ENCODE data around the gene PLXNB1. TPM values are rescaled to one million over a fixed set of nuclear protein-coding genes. Genes with fewer than 3 reads are reported as not detected.

PLXNB1 gene
- total RNA-seq, 1 donor from 2014 or later: 195 TPM

DNA sequence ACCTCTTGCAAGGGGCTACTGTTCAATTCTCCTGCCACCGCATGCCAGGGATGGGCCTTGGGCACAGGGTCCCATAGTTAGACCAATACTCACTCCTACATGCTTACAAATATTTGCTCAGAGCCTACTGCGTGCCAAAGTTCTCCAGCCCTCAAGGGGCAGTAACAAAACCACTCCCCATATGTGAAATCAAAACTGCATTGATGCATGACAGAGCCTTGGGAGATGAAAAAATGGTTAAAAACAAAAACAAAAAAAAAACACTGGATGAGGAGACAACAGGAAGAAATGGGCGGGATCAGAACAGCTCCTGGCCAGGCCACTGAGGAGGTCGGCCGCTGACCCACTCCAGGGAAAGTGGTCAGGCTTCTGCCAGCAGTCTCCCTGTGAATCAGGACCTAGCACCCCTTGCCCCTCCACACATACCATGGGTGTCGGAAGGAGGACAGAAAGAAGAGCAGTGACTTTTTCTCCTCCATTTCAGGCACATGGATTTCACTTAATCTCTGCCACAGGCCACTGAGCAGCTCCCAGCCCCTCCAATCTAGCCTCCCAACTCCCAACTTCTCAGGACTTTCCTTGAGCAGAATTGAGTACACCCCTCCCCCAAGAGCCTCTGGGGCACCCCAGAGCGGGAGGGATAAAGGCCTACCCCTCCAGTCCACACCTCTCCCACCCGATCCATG lies 2.8 kb downstream of the PLXNB1 start:
- Mint-ChIP-seq H3K27ac (ENCODE audit: unreplicated experiment) (peak overlapping the region; percentile 79), H3K9me3 (ENCODE audit: unreplicated experiment) (peaks cover 9% of the 10 kb centered on the region), H3K4me3 (ENCODE audit: unreplicated experiment) (peak overlapping the region; percentile 87), H3K36me3 (ENCODE audit: unreplicated experiment) (no peaks in the 10 kb centered on the region), H3K27me3 (ENCODE audit: unreplicated experiment) (peaks cover 18% of the 10 kb centered on the region), H3K4me1 (ENCODE audit: low read depth, unreplicated experiment) (peaks cover 19% of the 10 kb centered on the region)
- no peak for DNase-seq
- no peak for TF ChIP-seq CTCF (IDR thresholded peaks at IDR 0.05; ENCODE audit: partially characterized antibody, unreplicated experiment)

GRCh38 chr3:48426401-48426909 lies 3.4 kb downstream of the PLXNB1 start:
- no peak for DNase-seq
- Mint-ChIP-seq H3K27ac (ENCODE audit: unreplicated experiment) (no peak overlapping the region), H3K36me3 (ENCODE audit: unreplicated experiment) (no peaks in the 10 kb centered on the region), H3K27me3 (ENCODE audit: unreplicated experiment) (peaks cover 18% of the 10 kb centered on the region), H3K9me3 (ENCODE audit: unreplicated experiment) (peaks cover 8% of the 10 kb centered on the region), H3K4me1 (ENCODE audit: low read depth, unreplicated experiment) (peaks cover 19% of the 10 kb centered on the region), H3K4me3 (ENCODE audit: unreplicated experiment) (peak overlapping the region; percentile 27)
- no peak for TF ChIP-seq CTCF (IDR thresholded peaks at IDR 0.05; ENCODE audit: partially characterized antibody, unreplicated experiment)

DNA sequence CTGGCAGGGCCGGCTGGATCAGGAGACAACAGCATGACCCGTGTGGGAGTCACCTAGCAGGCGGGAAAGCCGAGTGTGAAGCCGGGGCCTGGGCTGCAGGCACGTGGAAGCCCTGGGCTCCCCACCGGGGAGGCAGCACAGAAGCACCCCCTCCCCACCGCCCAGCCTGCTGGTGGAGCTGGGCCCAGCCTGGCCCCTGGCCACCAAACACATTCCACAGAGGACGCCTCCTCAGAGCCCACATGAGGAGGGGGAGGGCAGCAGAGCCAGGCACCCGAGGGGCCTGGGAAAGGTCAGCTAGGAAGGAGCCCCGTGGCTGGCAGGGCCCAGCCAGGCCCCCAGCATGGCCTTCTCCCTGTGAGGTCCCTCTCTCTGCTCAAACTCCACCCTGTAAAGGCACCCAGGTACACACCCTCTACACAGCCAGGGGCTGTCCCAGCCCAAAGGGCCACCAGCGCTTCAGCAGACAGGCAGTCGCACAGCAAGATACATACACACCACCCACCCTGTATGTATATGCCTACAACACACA lies 4.5 kb downstream of the PLXNB1 start:
- DNase-seq: no peak
- peaks cover 12% of the 10 kb centered on the region for H3K27me3 Mint-ChIP-seq (ENCODE audit: unreplicated experiment)
- peaks cover 8% of the 10 kb centered on the region for H3K9me3 Mint-ChIP-seq (ENCODE audit: unreplicated experiment)
- peaks cover 19% of the 10 kb centered on the region for H3K4me1 Mint-ChIP-seq (ENCODE audit: low read depth, unreplicated experiment)
- H3K27ac Mint-ChIP-seq (ENCODE audit: unreplicated experiment): peak overlapping the region; percentile 9
- TF ChIP-seq CTCF (IDR thresholded peaks at IDR 0.05; ENCODE audit: partially characterized antibody, unreplicated experiment): no peak
- H3K36me3 Mint-ChIP-seq (ENCODE audit: unreplicated experiment): no peaks in the 10 kb centered on the region
- peak overlapping the region; percentile 27 for H3K4me3 Mint-ChIP-seq (ENCODE audit: unreplicated experiment)

- H3K36me3 Mint-ChIP-seq (ENCODE audit: unreplicated experiment): no peaks in the 10 kb centered on the region
- H3K4me1 Mint-ChIP-seq (ENCODE audit: low read depth, unreplicated experiment): peaks cover 19% of the 10 kb centered on the region
- TF ChIP-seq CTCF (IDR thresholded peaks at IDR 0.05; ENCODE audit: partially characterized antibody, unreplicated experiment): no peak
- H3K27me3 Mint-ChIP-seq (ENCODE audit: unreplicated experiment): peaks cover 7% of the 10 kb centered on the region
- H3K27ac Mint-ChIP-seq (ENCODE audit: unreplicated experiment): no peak overlapping the region
- peak overlapping the region; percentile 20 for H3K4me3 Mint-ChIP-seq (ENCODE audit: unreplicated experiment)
- peaks cover 8% of the 10 kb centered on the region for H3K9me3 Mint-ChIP-seq (ENCODE audit: unreplicated experiment)
- no peak for DNase-seq
Measured at GRCh38 chr3:48423883-48424695, 5.8 kb downstream of the PLXNB1 start.

Data from glutamatergic neuron (in vitro differentiated cells).